Measurements from ENCODE around the gene KLHL22.
"Not testable (repeated sequence)": the region's sequence is repeated elsewhere in the genome, so short reads cannot be mapped to it uniquely, and the experiment has no call there.

Gene KLHL22

GRCh38 chr22:20413217-20414058, 82.2 kb downstream of the KLHL22 start:
- H3K9me3 ChIP-seq (ENCODE audit: severe bottlenecking) = peaks cover under 1% of the 10 kb centered on the region
- H3K4me1 ChIP-seq (ENCODE audit: insufficient read depth, poor library complexity, severe bottlenecking) = no peaks in the 10 kb centered on the region
- H3K4me3 ChIP-seq (ENCODE audit: severe bottlenecking) = no peak overlapping the region
- TF ChIP-seq CTCF (IDR thresholded peaks at IDR 0.05; ENCODE audit: poor library complexity, severe bottlenecking) = no peak
- no peaks in the 10 kb centered on the region for H3K36me3 ChIP-seq (ENCODE audit: low read depth)
- DNase-seq (ENCODE audit: low spot score) = no peak
- ATAC-seq (ENCODE audit: low read depth) = no peak
- H3K27me3 ChIP-seq (ENCODE audit: insufficient read depth, poor library complexity, severe bottlenecking) = no peaks in the 10 kb centered on the region
- H3K27ac ChIP-seq (ENCODE audit: poor library complexity, severe bottlenecking) = no peak overlapping the region

- no peak for TF ChIP-seq CTCF (IDR thresholded peaks at IDR 0.05; ENCODE audit: poor library complexity, severe bottlenecking)
- H3K9me3 ChIP-seq (ENCODE audit: severe bottlenecking) = peaks cover 3% of the 10 kb centered on the region
- H3K27ac ChIP-seq (ENCODE audit: poor library complexity, severe bottlenecking) = no peak overlapping the region
- DNase-seq (ENCODE audit: low spot score) (no peak), ATAC-seq (ENCODE audit: low read depth) (no peak)
- no peak overlapping the region for H3K4me3 ChIP-seq (ENCODE audit: severe bottlenecking)
- no peaks in the 10 kb centered on the region for H3K4me1 ChIP-seq (ENCODE audit: insufficient read depth, poor library complexity, severe bottlenecking)
- H3K27me3 ChIP-seq (ENCODE audit: insufficient read depth, poor library complexity, severe bottlenecking) = no peaks in the 10 kb centered on the region
- no peaks in the 10 kb centered on the region for H3K36me3 ChIP-seq (ENCODE audit: low read depth)
These were observed 83.0 kb downstream of the KLHL22 start for GRCh38 chr22:20412474-20413216.

- H3K27me3 ChIP-seq (ENCODE audit: insufficient read depth, poor library complexity, severe bottlenecking); H3K4me3 ChIP-seq (ENCODE audit: severe bottlenecking); ATAC-seq (ENCODE audit: low read depth); H3K4me1 ChIP-seq (ENCODE audit: insufficient read depth, poor library complexity, severe bottlenecking); DNase-seq (ENCODE audit: low spot score); H3K27ac ChIP-seq (ENCODE audit: poor library complexity, severe bottlenecking); H3K9me3 ChIP-seq (ENCODE audit: severe bottlenecking); H3K36me3 ChIP-seq (ENCODE audit: low read depth): not testable (repeated sequence)
These were observed 86.2 kb downstream of the KLHL22 start for GRCh38 chr22:20409385-20409784.

GRCh38 chr22:20408891-20409290, 86.7 kb downstream of the KLHL22 start:
- H3K4me3 ChIP-seq (ENCODE audit: severe bottlenecking) = no peak overlapping the region
- H3K27me3 ChIP-seq (ENCODE audit: insufficient read depth, poor library complexity, severe bottlenecking) = no peaks in the 10 kb centered on the region
- no peak overlapping the region for H3K27ac ChIP-seq (ENCODE audit: poor library complexity, severe bottlenecking)
- H3K4me1 ChIP-seq (ENCODE audit: insufficient read depth, poor library complexity, severe bottlenecking) = no peaks in the 10 kb centered on the region
- H3K9me3 ChIP-seq (ENCODE audit: severe bottlenecking) = peaks cover 5% of the 10 kb centered on the region
- no peak for TF ChIP-seq CTCF (IDR thresholded peaks at IDR 0.05; ENCODE audit: poor library complexity, severe bottlenecking)
- no peak for DNase-seq (ENCODE audit: low spot score)
- no peak for ATAC-seq (ENCODE audit: low read depth)
- H3K36me3 ChIP-seq (ENCODE audit: low read depth) = no peaks in the 10 kb centered on the region

GRCh38 chr22:20407829-20408228, 87.8 kb downstream of the KLHL22 start:
- no peak for TF ChIP-seq CTCF (IDR thresholded peaks at IDR 0.05; ENCODE audit: poor library complexity, severe bottlenecking)
- H3K9me3 ChIP-seq (ENCODE audit: severe bottlenecking) = peaks cover 5% of the 10 kb centered on the region
- DNase-seq (ENCODE audit: low spot score) = no peak

More at GRCh38 chr22:20407829-20408228, 87.8 kb downstream of the KLHL22 start:
- Histone ChIP-seq H3K36me3 (ENCODE audit: low read depth) (no peaks in the 10 kb centered on the region), H3K4me1 (ENCODE audit: insufficient read depth, poor library complexity, severe bottlenecking) (no peaks in the 10 kb centered on the region), H3K27ac (ENCODE audit: poor library complexity, severe bottlenecking) (no peak overlapping the region), H3K27me3 (ENCODE audit: insufficient read depth, poor library complexity, severe bottlenecking) (no peaks in the 10 kb centered on the region), H3K4me3 (ENCODE audit: severe bottlenecking) (no peak overlapping the region)
- ATAC-seq (ENCODE audit: low read depth) = no peak

Measured in RWPE2 (cell line).